HCT116 (cell line): ENCODE results near the gene MISFA. TPM values are rescaled to one million over a fixed set of nuclear protein-coding genes. Genes with fewer than 3 reads are reported as not detected.

Experiments
- ATAC-seq: fragments of 200-7000 bp; cut with Tn5 transposase; 2 replicates; pipeline ENCODE4 v1.9.1; 2020; ENCODE audit warnings: mild to moderate bottlenecking, moderate library complexity
- BruUV-seq: library from RNA; stranded (reverse); fragments of 400-500 nt; replicated peaks from 2 replicates; lab custom pipeline; 2021; lab: Mats Ljungman, UMichigan
- CTCF ChIA-PET: fragments of 300-600 bp; sonication (Branson Sonifier 250); formaldehyde crosslinking; loops from one replicate; lab custom pipeline; 2021; ENCODE audit warnings: antibody characterized with exemption; lab: Charles Lee
- POLR2A ChIA-PET: fragments of 300-600, 350-600 bp; sonication (Branson Sonifier 250); formaldehyde crosslinking; loops from one replicate; lab custom pipeline; 2021; ENCODE audit warnings: antibody characterized with exemption; lab: Charles Lee
- RAD21 ChIA-PET, 2 experiments: fragments of 300-600 bp; sonication (Branson Sonifier 250); formaldehyde crosslinking; loops; one replicate each; lab custom pipeline; 2023; ENCODE audit warnings: low total read pairs in 2 of 2; ENCODE audit not compliant: uncharacterized antibody in 2 of 2, unreplicated experiment in 2 of 2, low non-redundant PET in 1 of 2; lab: Charles Lee
- DNase-seq: peaks from one replicate; pipeline ENCODE4 v3.0.0-alpha.2; 2010; ENCODE audit warnings: low read depth, low spot score
- H2AFZ ChIP-seq: fragments of 200-600 bp; shearing (Covaris generic), sonication (generic); 2 replicates; pipeline ENCODE4 v1.6.1; 2017; ENCODE audit warnings: low read depth, mixed run types, mixed read lengths, antibody characterized with exemption, low read length; ENCODE audit not compliant: poor library complexity, severe bottlenecking
- H3K27ac ChIP-seq: 2 replicates; pipeline ENCODE4 v1.5.1; 2012; ENCODE audit warnings: low read depth, low read length
- H3K27me3 ChIP-seq: fragments of 200-600 bp; sonication (generic); 2 replicates; pipeline ENCODE4 v1.6.1; 2016; ENCODE audit warnings: mixed run types, low read length, mixed read lengths; ENCODE audit not compliant: insufficient read depth
- H3K36me3 ChIP-seq, 2 experiments: fragments of 200-500 bp in 1 of 2; fragments of 200-600 bp in 1 of 2; sonication (Bioruptor generic) in 1 of 2; sonication (generic) in 1 of 2; 2 replicates each; pipeline versions ENCODE4 v1.5.1 to v1.6.1; 2014 to 2016; ENCODE audit warnings: low read length in 2 of 2, inconsistent platforms in 1 of 2, mixed read lengths in 1 of 2, mixed run types in 1 of 2; ENCODE audit not compliant: insufficient read depth in 2 of 2, control insufficient read depth in 1 of 2
- H3K4me1 ChIP-seq, 2 experiments: fragments of 200-600 bp in 1 of 2; sonication (generic) in 1 of 2; 2 replicates each; pipeline versions ENCODE4 v1.5.1 to v1.6.1; 2012 to 2017; ENCODE audit warnings: low read length in 2 of 2, inconsistent platforms in 1 of 2, mild to moderate bottlenecking in 1 of 2, mixed read lengths in 1 of 2, mixed run types in 1 of 2, moderate library complexity in 1 of 2; ENCODE audit not compliant: insufficient read depth in 2 of 2, control insufficient read depth in 1 of 2
- H3K4me2 ChIP-seq: fragments of 200-600 bp; sonication (generic); 2 replicates; pipeline ENCODE4 v1.6.1; 2017; ENCODE audit warnings: mixed run types, low read length, mixed read lengths
- H3K4me3 ChIP-seq, 2 experiments: fragments of 200-600 bp in 1 of 2; sonication (generic) in 1 of 2; replicated peaks in 1 of 2; 2 replicates each; pipeline ENCODE4 v1.5.1; 2011 to 2016; ENCODE audit warnings: low read length in 2 of 2, control low read depth in 1 of 2, low read depth in 1 of 2, mild to moderate bottlenecking in 1 of 2, mixed read lengths in 1 of 2, mixed run types in 1 of 2
- H3K79me2 ChIP-seq: fragments of 200-600 bp; sonication (generic); 2 replicates; pipeline ENCODE4 v1.6.1; 2017; ENCODE audit warnings: mild to moderate bottlenecking, mixed run types, low read length, moderate library complexity, mixed read lengths; ENCODE audit not compliant: insufficient read depth
- H3K9ac ChIP-seq: fragments of 200-600 bp; sonication (generic); 2 replicates; pipeline ENCODE4 v1.6.1; 2016; ENCODE audit warnings: low read length, mixed read lengths
- H3K9me2 ChIP-seq: fragments of 200-600 bp; sonication (generic), shearing (Covaris generic); 2 replicates; pipeline ENCODE4 v1.6.1; 2017; ENCODE audit warnings: mixed run types, mild to moderate bottlenecking, moderate library complexity; ENCODE audit not compliant: insufficient read depth
- H3K9me3 ChIP-seq, 2 experiments: fragments of 200-500 bp in 1 of 2; fragments of 200-600 bp in 1 of 2; sonication (Bioruptor generic) in 1 of 2; sonication (generic) in 1 of 2; 2 replicates each; pipeline ENCODE4 v1.6.1; 2014 to 2017; ENCODE audit warnings: low read length in 2 of 2, mixed read lengths in 2 of 2, inconsistent platforms in 1 of 2, low read depth in 1 of 2, mild to moderate bottlenecking in 1 of 2, mixed run types in 1 of 2, moderate library complexity in 1 of 2; ENCODE audit not compliant: control insufficient read depth in 1 of 2, insufficient read depth in 1 of 2
- H4K20me1 ChIP-seq: fragments of 200-600 bp; sonication (generic), shearing (Covaris generic); 2 replicates; pipeline ENCODE4 v1.6.1; 2017; ENCODE audit warnings: mixed run types, mild to moderate bottlenecking, moderate library complexity; ENCODE audit not compliant: insufficient read depth
- ATF3 ChIP-seq: IDR thresholded peaks from 2 replicates; pipeline ENCODE4 v1.6.1; 2012
- CBX3 ChIP-seq: IDR thresholded peaks from 2 replicates; pipeline ENCODE4 v1.6.1; 2012; ENCODE audit warnings: low read depth
- CTCF ChIP-seq, 3 experiments: fragments of 200-600 bp in 1 of 3; sonication (generic) in 1 of 3; IDR thresholded peaks in 2 of 3; conservative IDR thresholded peaks in 1 of 3; 2 replicates each; pipeline ENCODE4 v1.5.1; 2012 to 2017; ENCODE audit warnings: low read depth in 2 of 3, low read length in 2 of 3, antibody characterized with exemption in 1 of 3, borderline replicate concordance in 1 of 3, control low read depth in 1 of 3, mild to moderate bottlenecking in 1 of 3, mixed read lengths in 1 of 3, mixed run types in 1 of 3, moderate library complexity in 1 of 3; ENCODE audit not compliant: insufficient read depth in 1 of 3
- EGR1 ChIP-seq: IDR thresholded peaks from 2 replicates; pipeline ENCODE4 v1.6.1; 2012; ENCODE audit warnings: low read depth
- EZH2 ChIP-seq: fragments of 200-600 bp; sonication (generic); IDR thresholded peaks from 2 replicates; pipeline ENCODE4 v1.6.1; 2017; ENCODE audit warnings: antibody characterized with exemption, mixed run types
- FOSL1 ChIP-seq: IDR thresholded peaks from 2 replicates; pipeline ENCODE4 v1.6.1; 2012; ENCODE audit warnings: low read depth
- JUND ChIP-seq: IDR thresholded peaks from 2 replicates; pipeline ENCODE4 v1.6.1; 2012
- MAX ChIP-seq: IDR thresholded peaks from 2 replicates; pipeline ENCODE4 v1.6.1; 2012
- POLR2A ChIP-seq: IDR thresholded peaks from 2 replicates; pipeline ENCODE4 v1.7.0; 2011; ENCODE audit warnings: borderline replicate concordance; ENCODE audit not compliant: insufficient read depth, insufficient read length; ENCODE audit errors: extremely low read depth
- RAD21 ChIP-seq: IDR thresholded peaks from 2 replicates; pipeline ENCODE4 v1.6.1; 2012; ENCODE audit warnings: low read depth, mild to moderate bottlenecking
- REST ChIP-seq: IDR thresholded peaks from 2 replicates; pipeline ENCODE4 v1.6.1; 2012; ENCODE audit warnings: low read depth
- SIN3A ChIP-seq: IDR thresholded peaks from 2 replicates; pipeline ENCODE4 v1.6.1; 2012; ENCODE audit warnings: low read depth
- TCF7L2 ChIP-seq: IDR thresholded peaks from 2 replicates; pipeline ENCODE4 v1.7.0; 2011; ENCODE audit warnings: borderline replicate concordance, inconsistent platforms; ENCODE audit not compliant: insufficient read depth, insufficient read length; ENCODE audit errors: extremely low read depth
- ZFX ChIP-seq: fragments of 450-650 bp; IDR thresholded peaks from 2 replicates; pipeline ENCODE4 v1.6.1; 2017
- ZNF274 ChIP-seq: fragments of 200-500 bp; sonication (Bioruptor generic); IDR thresholded peaks from 2 replicates; pipeline ENCODE4 v1.6.1; 2014; ENCODE audit warnings: mild to moderate bottlenecking, low read depth, low read length, inconsistent platforms
- intact Hi-C: fragments of 100-400 bp; cut with micrococcal nuclease; formaldehyde crosslinking; loops from 2 replicates; pipeline ENCODE4 v1.10.0; 2022
- total RNA-seq: library from RNA; stranded (reverse); gene quantifications from one replicate; pipeline ENCODE4 v1.2.1, GENCODE V29; 2021; ENCODE audit not compliant: unreplicated experiment

The MISFA gene
- total RNA-seq, 1 experiment from 2014 or later: 3.2 TPM

- H3K9me3 ChIP-seq: no peaks in the 10 kb centered on the region
- H3K79me2 ChIP-seq: peaks cover 2% of the 10 kb centered on the region; the same call in 1 of the 2 replicates
- no peak overlapping the region for H2AFZ ChIP-seq
- no peaks in the 10 kb centered on the region for H4K20me1 ChIP-seq
- H3K27me3 ChIP-seq: no peaks in the 10 kb centered on the region
- H3K4me2 ChIP-seq: no peak overlapping the region
- H3K36me3 ChIP-seq: peaks cover 7 to 14% of the 10 kb centered on the region in 2 experiments; a peak in 2 of 4 replicates
- ChIA-PET CTCF (no interaction called here), RAD21 (no interaction called here), POLR2A (no interaction called here)
- H3K9ac ChIP-seq: no peak overlapping the region
- no peak for ATAC-seq
- H3K4me3 ChIP-seq: no peak overlapping the region
- no peak for TF ChIP-seq ZFX
- TF ChIP-seq FOSL1: no peak
- no peak for TF ChIP-seq POLR2A
- TF ChIP-seq MAX: no peak
- TF ChIP-seq ZNF274: no peak
- TF ChIP-seq SIN3A: no peak
- no peak for TF ChIP-seq CTCF (IDR thresholded peaks at IDR 0.05 in 2 of 3, conservative IDR thresholded peaks at IDR 0.05 in 1 of 3; ENCODE audit: borderline replicate concordance in 1 of 3, insufficient read depth in 1 of 3, low read depth in 2 of 3, low read length in 2 of 3)
- TF ChIP-seq JUND: no peak
- TF ChIP-seq TCF7L2: no peak
- TF ChIP-seq RAD21: no peak
- no peak for TF ChIP-seq REST
- no peak for TF ChIP-seq EZH2
- TF ChIP-seq ATF3: no peak
- no peak for TF ChIP-seq EGR1
- TF ChIP-seq CBX3: no peak
- H3K27ac ChIP-seq: no peak overlapping the region
- intact Hi-C loops: no loop called here
- no TSS peak for BruUV-seq
- no peaks in the 10 kb centered on the region for H3K4me1 ChIP-seq
- no peaks in the 10 kb centered on the region for H3K9me2 ChIP-seq
- no peak for DNase-seq
Observed at GRCh38 chr11:18608376-18608775, 8.8 kb downstream of the MISFA start.
